A172 (cell line): ENCODE measurements around the gene RYR3. TPM values are rescaled to one million over a fixed set of nuclear protein-coding genes. Genes with fewer than 3 reads are reported as not detected.

Experiments used
- DNase-seq: peaks from one replicate; pipeline ENCODE4 v3.0.0-alpha.2; 2015; ENCODE audit warnings: low spot score
- total RNA-seq: library from RNA; depleted of rRNA; stranded (reverse); fragments of >200 nt; shearing (Covaris generic); gene quantifications from 2 replicates; pipeline ENCODE4 v1.2.3, GENCODE V29; 2014

RYR3 gene
- total RNA-seq, 1 experiment from 2014 or later, result not detected

- no peak for DNase-seq
Observed at GRCh38 chr15:33382491-33382890, 71.7 kb downstream of the RYR3 start.

- DNase-seq, result no peak
Observed at GRCh38 chr15:33384307-33384706, 73.5 kb downstream of the RYR3 start.

GRCh38 chr15:33392453-33392852, 81.7 kb downstream of the RYR3 start:
- DNase-seq, result no peak

- no peak for DNase-seq
Observed at GRCh38 chr15:33393546-33393945, 82.8 kb downstream of the RYR3 start.

- DNase-seq, result no peak
Observed at GRCh38 chr15:33395321-33395720, 84.6 kb downstream of the RYR3 start.

- DNase-seq, result no peak
Observed at GRCh38 chr15:33395846-33396245, 85.1 kb downstream of the RYR3 start.

- DNase-seq, result no peak
Observed at GRCh38 chr15:33396475-33396874, 85.7 kb downstream of the RYR3 start.

GRCh38 chr15:33398555-33398954, 87.8 kb downstream of the RYR3 start:
- no peak for DNase-seq

GRCh38 chr15:33400941-33401340, 90.2 kb downstream of the RYR3 start:
- DNase-seq, result no peak

- no peak for DNase-seq
Observed at GRCh38 chr15:33402600-33402999, 91.8 kb downstream of the RYR3 start.

- DNase-seq, result no peak
Observed at GRCh38 chr15:33405096-33405495, 94.3 kb downstream of the RYR3 start.

- no peak for DNase-seq
Observed at GRCh38 chr15:33411596-33412540, 101.1 kb downstream of the RYR3 start.

- no peak for DNase-seq
Observed at GRCh38 chr15:33419701-33420100, 108.9 kb downstream of the RYR3 start.

- DNase-seq, result no peak
Observed at GRCh38 chr15:33424025-33424424, 113.3 kb downstream of the RYR3 start.

GRCh38 chr15:33425142-33425541, 114.4 kb downstream of the RYR3 start:
- DNase-seq, result no peak

- no peak for DNase-seq
Observed at GRCh38 chr15:33430577-33430976, 119.8 kb downstream of the RYR3 start.

- DNase-seq, result no peak
Observed at GRCh38 chr15:33433821-33434220, 123.1 kb downstream of the RYR3 start.

GRCh38 chr15:33438396-33438795, 127.6 kb downstream of the RYR3 start:
- DNase-seq, result no peak

GRCh38 chr15:33440900-33441299, 130.1 kb downstream of the RYR3 start:
- no peak for DNase-seq

GRCh38 chr15:33442449-33442848, 131.7 kb downstream of the RYR3 start:
- no peak for DNase-seq

GRCh38 chr15:33443708-33444107, 132.9 kb downstream of the RYR3 start:
- no peak for DNase-seq

- no peak for DNase-seq
Observed at GRCh38 chr15:33445984-33446383, 135.2 kb downstream of the RYR3 start.

- no peak for DNase-seq
Observed at GRCh38 chr15:33448151-33448550, 137.4 kb downstream of the RYR3 start.
